GM19025 (cell line): ENCODE measurements around the gene TEX22.

Source experiments
- ATAC-seq: cut with Tn5 transposase; IDR thresholded peaks from one replicate; pipeline ENCODE4 v1.9.1; 2021; ENCODE audit warnings: mild to moderate bottlenecking, low read depth, moderate library complexity; ENCODE audit not compliant: unreplicated experiment

TEX22 gene

GRCh38 chr14:105419195-105420091, 21.1 kb downstream of the TEX22 start, which contains the start of gene MTA1:
TSS of gene MTA1 (plus strand) at chr14:105419827. CDS start at chr14:105420036, 209 bp downstream.
- ATAC-seq, result peak; percentile 60

- no peak for ATAC-seq
These were observed 22.0 kb downstream of the TEX22 start for GRCh38 chr14:105420101-105420973.

- no peak for ATAC-seq
These were observed 22.8 kb downstream of the TEX22 start for GRCh38 chr14:105420974-105421674.

GRCh38 chr14:105421723-105422615, 23.6 kb downstream of the TEX22 start:
- ATAC-seq, result no peak

GRCh38 chr14:105422695-105423487, 24.6 kb downstream of the TEX22 start:
- no peak for ATAC-seq

- ATAC-seq, result no peak
These were observed 25.3 kb downstream of the TEX22 start for GRCh38 chr14:105423488-105424195.

GRCh38 chr14:105424861-105425260, 26.5 kb downstream of the TEX22 start:
- no peak for ATAC-seq

- ATAC-seq, result no peak
These were observed 27.5 kb downstream of the TEX22 start for GRCh38 chr14:105425823-105426247.

GRCh38 chr14:105426416-105427130, 28.2 kb downstream of the TEX22 start:
- no peak for ATAC-seq

GRCh38 chr14:105427412-105427811, 29.1 kb downstream of the TEX22 start:
- ATAC-seq, result no peak

- no peak for ATAC-seq
These were observed 29.7 kb downstream of the TEX22 start for GRCh38 chr14:105427936-105428485.

- ATAC-seq, result no peak
These were observed 31.7 kb downstream of the TEX22 start for GRCh38 chr14:105430042-105430441.

- no peak for ATAC-seq
These were observed 32.2 kb downstream of the TEX22 start for GRCh38 chr14:105430565-105430964.

- ATAC-seq, result no peak
These were observed 32.9 kb downstream of the TEX22 start for GRCh38 chr14:105431256-105431655.

- no peak for ATAC-seq
These were observed 34.3 kb downstream of the TEX22 start for GRCh38 chr14:105432657-105433056.

- ATAC-seq, result no peak
These were observed 34.8 kb downstream of the TEX22 start for GRCh38 chr14:105433161-105433605.

- no peak for ATAC-seq
These were observed 38.1 kb downstream of the TEX22 start for GRCh38 chr14:105436402-105436801.
